Forelimb muscle (tissue), 1 donor: ENCODE data around the gene PPP2R5A. TPM values are rescaled to one million over a fixed set of nuclear protein-coding genes. Genes with fewer than 3 reads are reported as not detected.
"Not testable (repeated sequence)": the region's sequence is repeated elsewhere in the genome, so short reads cannot be mapped to it uniquely, and the experiment has no call there.

ENCODE experiments used
- DNase-seq: peaks from one replicate; pipeline ENCODE4 v3.0.0-alpha.2; 2013; ENCODE audit warnings: low read depth
- polyA plus RNA-seq: library from polyadenylated mRNA; unstranded; fragments of 120-200 nt; gene quantifications from one replicate; pipeline ENCODE4 v1.2.1, GENCODE V29; 2013; ENCODE audit not compliant: insufficient read length

Gene PPP2R5A
- polyA plus RNA-seq, 1 donor = 27.7 TPM

DNA sequence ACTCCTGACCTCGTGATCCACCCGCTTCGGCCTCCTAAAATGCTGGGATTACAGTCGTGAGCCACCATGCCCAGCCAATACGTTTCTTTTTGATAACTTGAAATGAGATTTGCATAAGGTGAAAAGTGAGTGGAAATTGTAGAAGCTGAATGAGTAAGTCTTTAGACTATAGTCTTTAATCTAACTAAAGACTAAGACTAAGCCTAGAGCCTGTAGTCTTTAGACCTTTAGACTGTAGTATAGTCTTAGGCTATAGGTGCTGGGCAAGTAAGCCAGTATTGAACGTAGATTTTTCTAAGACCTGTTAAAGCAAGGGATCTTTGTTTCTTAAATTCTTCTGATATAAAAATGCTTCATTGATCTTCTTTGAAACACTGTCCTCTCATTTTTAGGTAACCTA lies 12.1 kb downstream of the PPP2R5A start:
- no peak for DNase-seq

- no peak for DNase-seq
Observed at GRCh38 chr1:212301580-212301979, 16.4 kb downstream of the PPP2R5A start.

GRCh38 chr1:212302745-212303383 lies 17.7 kb downstream of the PPP2R5A start:
- no peak for DNase-seq

DNA sequence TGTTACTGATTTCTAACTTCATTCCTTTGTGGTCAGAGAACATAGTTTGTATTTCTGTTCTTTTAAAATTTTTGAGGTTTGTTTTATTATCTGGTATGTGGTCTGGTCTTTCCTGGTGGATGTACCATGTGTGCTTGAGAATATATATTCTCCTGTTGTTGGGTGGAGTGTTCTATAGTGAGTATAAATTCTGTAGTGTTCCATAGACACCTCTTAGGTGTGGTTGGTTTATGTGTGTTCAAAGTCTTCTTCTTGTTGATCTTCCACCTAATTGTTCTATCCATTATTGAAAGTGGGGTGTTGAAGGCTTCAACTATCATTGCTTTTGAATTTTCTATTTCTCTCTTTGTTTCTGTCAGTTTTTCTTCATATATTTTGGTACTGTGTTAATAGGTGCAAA lies 20.1 kb downstream of the PPP2R5A start:
- DNase-seq = no peak

GRCh38 chr1:212305984-212306452 lies 20.8 kb downstream of the PPP2R5A start:
- not testable (repeated sequence) for DNase-seq

GRCh38 chr1:212309967-212310366 lies 24.8 kb downstream of the PPP2R5A start:
- no peak for DNase-seq

DNA sequence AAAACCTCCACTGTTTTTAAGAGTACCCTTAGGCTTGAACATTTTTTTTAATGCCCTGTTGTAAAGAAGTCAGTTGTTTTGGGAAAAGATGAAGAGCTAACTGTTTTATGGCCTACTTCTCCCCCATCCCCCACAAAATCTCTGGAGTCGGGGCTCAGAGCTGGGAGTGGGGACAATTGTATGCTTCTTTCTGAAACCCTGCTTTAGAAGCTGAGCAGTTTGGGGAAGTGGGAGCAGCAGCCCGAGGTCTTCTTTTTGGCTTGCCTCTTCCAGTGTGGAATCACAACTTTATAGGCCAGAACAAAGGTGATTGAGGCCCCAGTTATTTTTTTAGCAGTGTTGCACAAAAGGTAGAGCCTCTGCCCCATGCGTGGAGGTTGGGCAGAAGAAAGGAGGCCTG lies 25.2 kb downstream of the PPP2R5A start:
- DNase-seq = no peak

DNA sequence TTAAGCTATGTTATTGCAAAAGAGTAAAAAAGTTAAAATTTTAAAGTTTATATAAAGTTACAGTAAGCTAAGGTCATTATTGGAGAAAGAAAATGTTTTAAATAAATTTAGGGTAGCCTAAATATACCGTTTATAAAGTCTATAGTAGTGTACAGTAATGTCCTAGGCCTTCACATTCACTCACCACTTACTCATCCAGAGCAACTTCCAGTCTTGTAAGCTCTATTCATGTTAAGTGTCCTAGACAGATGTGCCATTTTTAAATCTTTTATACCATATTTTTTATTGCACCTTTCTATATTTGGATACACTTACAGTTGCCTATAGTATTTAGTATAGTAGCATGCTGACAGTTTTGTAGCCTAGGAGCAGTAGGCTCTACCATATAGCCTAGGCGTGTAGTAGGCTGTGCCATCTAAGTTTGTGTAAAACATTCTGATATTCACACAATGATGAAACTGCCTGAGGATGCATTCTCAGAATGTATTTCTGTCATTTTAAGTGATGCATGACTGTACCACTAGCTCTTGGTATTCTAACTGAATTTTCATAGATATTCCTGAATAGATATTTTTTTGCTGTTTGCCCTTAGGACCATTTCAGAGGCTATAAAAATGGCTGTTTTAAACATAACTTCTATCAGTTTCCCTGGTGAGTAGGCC lies 26.8 kb downstream of the PPP2R5A start:
- no peak for DNase-seq

GRCh38 chr1:212313616-212314015 lies 28.4 kb downstream of the PPP2R5A start:
- DNase-seq = no peak

DNA sequence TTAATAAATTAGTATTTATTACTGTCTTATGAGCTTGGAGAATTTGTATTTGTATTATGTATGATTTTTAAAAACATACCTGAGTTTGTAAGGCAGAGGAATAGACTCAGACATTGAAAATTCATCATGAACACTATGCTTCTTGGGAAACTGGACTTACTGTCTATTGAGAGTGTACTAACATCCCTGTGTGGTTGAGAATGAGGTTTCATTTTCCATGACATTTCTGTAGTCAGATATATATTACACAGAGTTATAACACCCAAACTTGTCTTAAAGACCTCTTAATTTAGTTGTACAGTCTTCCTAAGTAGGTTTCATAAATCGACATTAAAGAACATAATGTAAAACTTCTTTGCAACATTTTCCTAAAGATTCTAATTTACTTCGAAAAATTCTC lies 30.0 kb downstream of the PPP2R5A start:
- DNase-seq = no peak

- DNase-seq = no peak
Observed at GRCh38 chr1:212315907-212316306, 30.7 kb downstream of the PPP2R5A start.

GRCh38 chr1:212317916-212318315 lies 32.7 kb downstream of the PPP2R5A start:
- no peak for DNase-seq

- not testable (repeated sequence) for DNase-seq
Observed at GRCh38 chr1:212321031-212321430, 35.8 kb downstream of the PPP2R5A start.

DNA sequence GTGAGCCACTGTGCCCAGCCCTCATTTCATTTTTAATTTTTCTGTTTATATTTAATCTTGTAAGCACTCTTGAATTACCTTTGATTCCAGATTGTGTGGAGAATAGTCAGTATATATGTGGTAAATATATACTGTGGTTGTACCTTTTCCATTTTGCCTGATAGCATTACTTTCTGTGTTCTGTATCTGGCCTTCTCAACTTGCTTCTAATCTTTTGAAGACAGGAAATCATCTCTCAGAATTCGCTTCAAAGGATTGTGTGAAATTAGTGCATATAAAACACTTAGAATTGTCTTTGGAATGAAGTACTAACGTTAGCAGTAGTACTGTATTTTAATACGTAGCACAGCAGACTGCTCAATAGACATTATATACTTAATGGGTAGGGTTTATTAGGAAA lies 37.9 kb downstream of the PPP2R5A start:
- DNase-seq = no peak

DNA sequence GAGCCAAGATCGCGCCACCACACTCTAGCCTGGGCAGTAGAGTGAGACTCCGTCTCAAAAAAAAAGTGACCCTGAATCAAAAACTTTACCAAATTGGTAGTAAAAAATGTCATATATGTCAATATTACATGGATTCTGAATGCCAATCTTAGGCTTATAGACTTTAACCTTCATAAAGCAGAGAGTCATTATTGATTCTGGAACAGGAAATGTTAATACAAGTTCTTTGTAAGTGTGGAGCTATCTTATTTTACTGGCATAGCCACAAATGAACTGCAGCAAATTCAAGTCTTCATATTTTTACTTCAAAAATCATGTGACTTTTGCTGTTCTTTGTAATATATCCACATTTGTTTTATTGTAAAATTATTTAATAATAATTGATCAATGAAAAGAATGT lies 41.3 kb downstream of the PPP2R5A start:
- no peak for DNase-seq

- no peak for DNase-seq
Observed at GRCh38 chr1:212328248-212328647, 43.0 kb downstream of the PPP2R5A start.

- DNase-seq = no peak
Observed at GRCh38 chr1:212329105-212329504, 43.9 kb downstream of the PPP2R5A start.

GRCh38 chr1:212341090-212341489 lies 55.9 kb downstream of the PPP2R5A start:
- no peak for DNase-seq

GRCh38 chr1:212344905-212345304 lies 59.7 kb downstream of the PPP2R5A start:
- no peak for DNase-seq

DNA sequence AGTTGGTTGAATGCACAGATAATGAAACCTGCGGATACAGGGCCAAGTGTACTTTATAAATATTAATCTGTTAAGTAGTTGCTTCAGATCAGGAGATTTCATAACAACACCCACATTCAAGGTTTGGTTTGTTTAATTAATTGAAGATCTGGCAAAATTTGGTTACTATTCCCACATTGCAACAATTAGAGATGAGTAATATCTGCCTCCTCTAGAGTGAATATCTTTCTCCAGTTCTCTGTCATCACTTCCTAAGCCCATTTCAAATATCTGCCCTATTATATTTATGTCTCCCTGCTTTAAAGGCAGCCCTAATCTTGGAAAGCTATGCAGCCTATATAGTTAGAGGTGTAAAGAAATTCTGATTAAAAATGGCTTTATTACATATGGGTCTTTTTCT lies 61.4 kb downstream of the PPP2R5A start:
- no peak for DNase-seq

DNA sequence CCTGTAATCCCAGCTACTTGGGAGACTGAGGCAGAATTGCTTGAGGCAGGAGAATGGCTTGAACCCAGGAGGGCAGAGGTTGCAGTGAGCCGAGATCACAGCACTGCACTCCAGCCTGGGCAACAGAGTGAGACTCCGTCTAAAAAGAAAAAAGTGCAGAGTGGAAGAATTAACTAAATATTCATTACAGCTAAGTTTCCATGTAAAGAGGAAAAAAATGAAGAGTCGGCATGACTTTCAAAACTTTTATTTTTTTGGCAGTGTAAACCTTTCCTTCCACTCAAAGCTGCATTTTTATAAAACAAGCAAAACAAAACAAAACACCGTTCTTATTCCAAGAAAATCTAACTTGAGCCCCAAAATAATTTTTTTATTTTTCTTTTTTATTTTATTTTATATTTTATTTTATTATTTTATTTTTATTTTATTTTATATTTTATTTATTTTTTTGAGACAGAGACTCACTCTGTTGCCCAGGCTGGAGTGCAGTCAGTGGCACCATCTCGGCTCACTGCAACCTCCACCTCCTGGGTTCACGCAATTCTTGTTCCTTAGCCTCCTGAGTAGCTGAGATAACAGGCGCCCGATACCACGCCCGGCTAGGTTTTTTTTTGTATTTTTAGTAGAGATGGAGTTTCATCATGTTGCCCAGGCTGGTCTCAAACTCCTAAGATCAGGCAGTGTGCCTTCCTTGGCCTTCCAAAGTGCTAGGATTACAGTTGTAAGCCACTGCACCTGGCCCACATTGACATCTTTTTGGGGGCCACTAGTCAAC lies 66.6 kb downstream of the PPP2R5A start:
- no peak for DNase-seq

DNA sequence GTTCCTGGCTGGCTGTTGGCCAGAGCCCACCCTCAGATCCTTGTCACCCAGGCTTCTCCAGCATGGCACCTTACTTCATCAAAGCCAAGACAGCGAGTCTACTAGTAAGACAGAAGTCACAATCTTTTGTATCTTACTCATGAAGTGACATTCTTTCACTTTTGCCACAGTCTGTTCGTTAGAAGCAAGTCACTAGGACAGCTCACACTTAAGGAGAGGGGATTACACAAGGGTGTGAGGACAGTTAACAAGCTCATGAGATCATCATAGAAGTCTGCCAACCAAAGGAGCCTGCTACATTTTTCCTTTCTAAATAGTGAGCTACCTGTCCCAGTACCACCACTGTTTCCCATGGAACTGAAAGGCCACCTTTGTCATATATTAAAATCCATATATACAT lies 68.0 kb downstream of the PPP2R5A start:
- DNase-seq = no peak

DNA sequence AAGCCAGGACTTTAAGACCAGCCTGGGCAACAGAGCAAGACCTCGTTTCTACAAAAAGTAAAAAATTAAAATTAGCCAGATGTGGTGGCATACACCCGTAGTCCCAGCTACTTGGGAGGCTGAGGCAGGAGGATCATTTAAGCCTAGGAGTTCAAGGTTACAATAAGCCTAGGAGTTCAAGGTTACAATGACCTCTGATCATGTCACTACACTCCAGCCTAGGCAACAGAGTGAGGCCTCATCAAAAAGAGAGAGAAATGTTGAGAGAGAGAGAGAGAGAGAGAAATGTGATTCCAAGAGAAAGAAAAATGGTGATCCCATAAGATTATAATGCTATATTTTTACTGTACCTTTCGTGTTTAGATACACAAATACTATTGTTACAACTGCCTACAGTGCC lies 69.3 kb downstream of the PPP2R5A start:
- DNase-seq = no peak
